OCI-LY7 (cell line): ENCODE data around the gene DDX20. TPM values are rescaled to one million over a fixed set of nuclear protein-coding genes. Genes with fewer than 3 reads are reported as not detected.

ENCODE experiments used
- BruUV-seq: library from RNA; stranded (reverse); fragments of 400-500 nt; replicated peaks from 2 replicates; lab custom pipeline; 2021; lab: Mats Ljungman, UMichigan
- CTCF ChIA-PET: fragments of 300-600 bp; sonication (Branson Sonifier 250); formaldehyde crosslinking; loops from one replicate; lab custom pipeline; 2022; ENCODE audit warnings: antibody characterized with exemption; ENCODE audit not compliant: unreplicated experiment; lab: Charles Lee
- POLR2A ChIA-PET: fragments of 300-600 bp; sonication (Branson Sonifier 250); formaldehyde crosslinking; loops from one replicate; lab custom pipeline; 2022; ENCODE audit warnings: antibody characterized with exemption; lab: Charles Lee
- DNase-seq: peaks from one replicate; pipeline ENCODE4 v3.0.0-alpha.2; 2015; ENCODE audit warnings: low spot score
- H2AFZ ChIP-seq: fragments of 200-600 bp; sonication (generic), shearing (Covaris generic); 2 replicates; pipeline ENCODE4 v1.6.1; 2014; ENCODE audit warnings: mild to moderate bottlenecking, antibody characterized with exemption, low read length, moderate library complexity
- H3K27ac ChIP-seq: fragments of 200-600 bp; sonication (generic); 2 replicates; pipeline ENCODE4 v1.5.1; 2014; ENCODE audit warnings: mixed run types, low read depth, mild to moderate bottlenecking, moderate library complexity, low read length, inconsistent platforms; ENCODE audit not compliant: poor library complexity, severe bottlenecking
- H3K36me3 ChIP-seq: fragments of 200-600 bp; sonication (generic); 2 replicates; pipeline ENCODE4 v1.6.1; 2014; ENCODE audit warnings: mild to moderate bottlenecking, antibody characterized with exemption, low read length, moderate library complexity, mixed read lengths; ENCODE audit not compliant: insufficient read depth
- H3K4me1 ChIP-seq: fragments of 200-600 bp; sonication (generic); 2 replicates; pipeline ENCODE4 v1.5.1; 2014; ENCODE audit warnings: mild to moderate bottlenecking, low read length; ENCODE audit not compliant: insufficient read depth, poor library complexity, severe bottlenecking
- H3K4me2 ChIP-seq: fragments of 200-600 bp; sonication (generic); 2 replicates; pipeline ENCODE4 v1.6.1; 2014; ENCODE audit warnings: mild to moderate bottlenecking, low read length
- H3K4me3 ChIP-seq: fragments of 200-600 bp; sonication (generic); 2 replicates; pipeline ENCODE4 v1.5.1; 2014; ENCODE audit warnings: mild to moderate bottlenecking, low read depth, low read length; ENCODE audit not compliant: poor library complexity, severe bottlenecking
- H3K79me2 ChIP-seq: fragments of 200-600 bp; sonication (generic); 2 replicates; pipeline ENCODE4 v1.6.1; 2016; ENCODE audit warnings: low read depth, mild to moderate bottlenecking, low read length, moderate library complexity, mixed read lengths; ENCODE audit not compliant: insufficient read depth
- H3K9me2 ChIP-seq: fragments of 200-600 bp; sonication (generic); 2 replicates; pipeline ENCODE4 v1.6.1; 2016; ENCODE audit warnings: mild to moderate bottlenecking, low read length, mixed read lengths; ENCODE audit not compliant: insufficient read depth
- H3K9me3 ChIP-seq: fragments of 200-600 bp; sonication (generic); 2 replicates; pipeline ENCODE4 v1.6.1; 2014; ENCODE audit warnings: mild to moderate bottlenecking, mixed run types, low read length, mixed read lengths
- H4K20me1 ChIP-seq: fragments of 200-600 bp; sonication (generic); 2 replicates; pipeline ENCODE4 v1.6.1; 2014; ENCODE audit warnings: mild to moderate bottlenecking, antibody characterized with exemption, low read length, moderate library complexity, mixed read lengths; ENCODE audit not compliant: insufficient read depth
- CTCF ChIP-seq: fragments of 200-600 bp; sonication (generic); conservative IDR thresholded peaks from 2 replicates; pipeline ENCODE4 v1.5.1; 2014; ENCODE audit warnings: mild to moderate bottlenecking, antibody characterized with exemption, low read length, moderate library complexity, mixed read lengths
- EZH2phosphoT487 ChIP-seq: fragments of 200-600 bp; sonication (generic); IDR thresholded peaks from 2 replicates; pipeline ENCODE4 v1.6.1; 2018; ENCODE audit warnings: low read depth, borderline replicate concordance, mild to moderate bottlenecking, mixed run types, antibody characterized with exemption, low read length, moderate library complexity, mixed read lengths
- intact Hi-C: fragments of 100-400 bp; cut with micrococcal nuclease; formaldehyde crosslinking; loops from one replicate; pipeline ENCODE4 v1.10.0; 2022; ENCODE audit not compliant: unreplicated experiment
- total RNA-seq, 2 experiments: library from RNA; depleted of rRNA in 1 of 2; stranded (reverse); fragments of >200 nt in 1 of 2; shearing (Covaris generic) in 1 of 2; gene quantifications; 2 replicates each; pipeline ENCODE4 v1.2.3, GENCODE V29; 2014 to 2022

Gene DDX20
- total RNA-seq, 2 experiments from 2014 or later = 30.0 to 32.9 TPM

DNA sequence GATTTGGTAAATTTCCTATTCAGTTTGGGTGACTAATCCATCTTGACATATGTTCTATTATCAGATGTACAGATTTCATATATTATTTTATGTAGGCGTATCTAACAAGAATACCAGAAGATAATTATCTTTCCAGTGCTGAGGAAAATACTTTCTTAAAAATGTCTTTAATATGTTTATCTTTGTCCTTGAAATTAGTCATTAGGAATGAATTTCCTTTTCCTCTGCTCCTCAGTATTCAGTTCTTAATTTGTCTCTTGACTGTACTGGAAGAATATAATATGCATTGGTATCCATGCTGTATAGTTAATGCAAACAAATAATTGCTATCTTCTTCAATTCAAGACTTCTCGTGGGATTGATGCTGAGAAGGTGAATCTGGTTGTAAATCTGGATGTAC, 6.6 kb downstream of the DDX20 start:
- no peak for TF ChIP-seq CTCF
- TF ChIP-seq EZH2phosphoT487 = no peak
- peaks cover 10% of the 10 kb centered on the region for H3K4me1 ChIP-seq
- peaks cover 1% of the 10 kb centered on the region; the same call in 1 of the 2 replicates for H4K20me1 ChIP-seq
- peaks cover 97% of the 10 kb centered on the region for H3K36me3 ChIP-seq
- no peaks in the 10 kb centered on the region for H3K9me2 ChIP-seq
- ChIA-PET CTCF (no interaction called here), POLR2A (no interaction called here)
- no peak overlapping the region for H3K4me2 ChIP-seq
- no peak overlapping the region for H2AFZ ChIP-seq
- DNase-seq = no peak
- no peak overlapping the region for H3K27ac ChIP-seq
- no TSS peak for BruUV-seq
- H3K4me3 ChIP-seq = no peak overlapping the region
- peaks cover 38% of the 10 kb centered on the region for H3K79me2 ChIP-seq
- intact Hi-C loops = no loop called here
- no peaks in the 10 kb centered on the region for H3K9me3 ChIP-seq

GRCh38 chr1:111768023-111768422, 12.3 kb downstream of the DDX20 start:
- Histone ChIP-seq H3K4me2 (no peak overlapping the region), H3K4me1 (no peaks in the 10 kb centered on the region), H3K4me3 (no peak overlapping the region), H3K27ac (no peak overlapping the region), H3K36me3 (peaks cover 81% of the 10 kb centered on the region), H3K79me2 (peaks cover 31% of the 10 kb centered on the region; the same call in 1 of the 2 replicates), H3K9me2 (no peaks in the 10 kb centered on the region), H3K9me3 (no peaks in the 10 kb centered on the region), H4K20me1 (peaks cover 19% of the 10 kb centered on the region), H2AFZ (no peak overlapping the region)
- ChIA-PET CTCF (interaction anchor here (1.0 to 1.6 kb wide), 2 partner anchors 260 to 286 kb away, joined by 3 to 6 read pairs; no protein-coding TSS in a partner anchor), POLR2A (interaction anchor here (0.8 to 1.9 kb wide), 9 partner anchors 7 to 282 kb away, joined by 3 to 9 read pairs (median 5); no protein-coding TSS in a partner anchor)
- TF ChIP-seq CTCF (no peak), EZH2phosphoT487 (no peak)
- intact Hi-C loops = loop anchor here (2.0 kb wide), 1 partner anchor 51 kb away; no protein-coding TSS in a partner anchor
- no peak for DNase-seq
- BruUV-seq = no TSS peak

DNA sequence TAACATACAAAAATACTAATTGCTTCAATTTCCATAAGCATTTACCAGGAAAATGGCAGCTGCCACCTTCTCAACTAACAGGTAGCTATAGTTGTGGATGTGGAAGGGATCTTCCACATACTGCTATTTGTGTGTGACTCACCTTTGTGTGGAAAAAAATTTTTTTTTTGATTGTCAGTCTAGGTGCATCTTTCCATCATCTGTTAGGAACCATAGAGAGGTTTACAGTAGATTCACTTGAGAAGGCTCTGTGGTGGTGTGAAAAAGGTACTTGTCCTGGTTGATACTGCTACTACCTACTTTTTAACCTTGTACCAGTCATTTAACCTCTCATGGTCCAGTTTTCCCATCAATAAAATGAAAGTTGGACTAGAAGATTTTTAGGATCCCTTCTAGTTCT, 12.9 kb downstream of the DDX20 start:
- no peak overlapping the region for H2AFZ ChIP-seq
- no peak overlapping the region for H3K4me3 ChIP-seq
- H3K79me2 ChIP-seq = peaks cover 31% of the 10 kb centered on the region; the same call in 1 of the 2 replicates
- POLR2A ChIA-PET = interaction anchor here (0.8 to 1.9 kb wide), 6 partner anchors 8 to 283 kb away, joined by 3 to 9 read pairs (median 5); no protein-coding TSS in a partner anchor
- H4K20me1 ChIP-seq = peaks cover 19% of the 10 kb centered on the region
- DNase-seq = no peak
- intact Hi-C loops = loop anchor here (1.0 to 2.0 kb wide), 2 partner anchors 52 to 287 kb away; no protein-coding TSS in a partner anchor
- peaks cover 75% of the 10 kb centered on the region for H3K36me3 ChIP-seq
- H3K9me2 ChIP-seq = no peaks in the 10 kb centered on the region
- TF ChIP-seq EZH2phosphoT487 (no peak), CTCF (no peak)
- no peaks in the 10 kb centered on the region for H3K9me3 ChIP-seq
- BruUV-seq = no TSS peak
- no peaks in the 10 kb centered on the region for H3K4me1 ChIP-seq
- H3K27ac ChIP-seq = no peak overlapping the region
- H3K4me2 ChIP-seq = no peak overlapping the region
- CTCF ChIA-PET = interaction anchor here (0.9 to 1.6 kb wide), 2 partner anchors 261 kb away, joined by 3 to 6 read pairs; no protein-coding TSS in a partner anchor
